HG03175 (cell line): ENCODE measurements around the gene CBX8.

Experiments used
- ATAC-seq: cut with Tn5 transposase; IDR thresholded peaks from one replicate; pipeline ENCODE4 v1.9.1; 2021; ENCODE audit warnings: mild to moderate bottlenecking, moderate library complexity; ENCODE audit not compliant: unreplicated experiment

Gene CBX8

DNA sequence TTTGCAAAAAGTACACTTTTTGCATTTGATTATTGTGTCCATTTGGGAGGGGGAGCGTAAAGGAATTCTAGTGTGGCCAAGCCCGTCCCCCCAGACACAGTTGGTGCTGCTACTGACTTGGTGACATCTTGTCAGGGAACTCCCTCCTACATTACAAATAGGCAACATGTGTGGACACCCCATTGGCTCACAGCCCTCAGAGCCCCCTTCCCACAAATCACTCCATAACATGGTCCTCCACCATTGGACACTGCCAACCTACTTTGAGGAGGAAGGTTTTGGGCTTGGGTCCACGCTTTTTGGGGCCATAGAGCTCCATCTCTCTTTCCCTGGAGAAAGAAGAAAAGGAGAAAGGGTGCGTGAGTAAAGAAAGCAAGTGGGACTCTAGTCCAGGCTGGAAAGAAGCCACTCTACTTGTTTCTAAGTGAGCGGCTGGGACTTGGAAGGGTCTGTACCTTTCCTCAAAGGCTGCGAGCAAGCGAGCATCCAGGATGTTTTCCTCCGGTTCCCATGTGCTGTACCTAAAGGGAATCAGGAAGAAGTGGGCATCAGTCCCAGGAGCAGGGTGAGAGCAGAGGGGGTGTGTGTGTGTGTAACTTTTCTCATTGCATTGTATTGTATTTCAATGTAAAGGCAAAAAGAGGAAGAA, 958 bp downstream of the CBX8 start:
- no peak for ATAC-seq

DNA sequence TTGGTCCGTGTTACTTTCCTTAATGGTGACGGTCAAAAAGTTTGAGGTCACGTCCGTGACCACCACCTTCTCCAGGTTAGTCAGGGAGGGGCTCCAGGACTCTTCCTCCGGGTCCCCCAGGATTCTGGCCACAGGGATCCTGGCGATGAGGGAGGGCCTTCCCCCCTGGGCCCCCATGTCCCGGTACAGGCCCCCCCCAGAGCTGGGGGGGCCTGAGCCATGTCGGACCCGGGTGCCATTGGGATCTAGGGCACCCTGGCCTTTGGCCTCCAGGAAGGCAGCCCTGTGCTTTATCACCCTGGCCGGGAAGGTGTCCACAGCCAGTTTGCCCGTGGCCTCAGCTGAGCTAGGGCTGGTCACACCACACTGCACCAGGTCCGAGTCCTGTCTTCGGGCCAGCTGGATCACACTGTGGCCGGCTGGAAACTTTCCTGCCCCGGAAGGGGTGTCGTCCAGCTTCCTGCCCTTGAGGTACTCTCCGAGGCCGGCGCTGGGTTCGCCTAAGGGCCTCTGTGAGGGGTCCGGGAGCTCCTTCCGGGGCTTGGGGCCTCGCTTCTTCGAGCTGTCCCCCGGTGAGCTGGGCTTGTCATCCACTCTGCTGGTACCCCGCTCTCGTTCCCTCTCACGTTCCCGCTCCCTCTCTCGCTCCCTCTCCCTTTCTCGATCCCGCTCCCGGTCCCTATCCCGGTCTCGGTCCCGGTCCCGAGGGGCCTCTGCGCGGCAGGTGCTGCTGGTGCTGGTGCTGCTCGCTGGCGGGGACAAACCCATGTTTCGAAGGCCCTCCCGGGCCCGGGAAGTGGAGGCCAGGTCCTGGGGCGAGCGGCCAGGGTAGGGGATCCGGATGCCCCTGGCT, 2.0 kb downstream of the CBX8 start:
- ATAC-seq: no peak

GRCh38 chr17:79793924-79794304, 3.0 kb downstream of the CBX8 start:
- ATAC-seq: no peak

DNA sequence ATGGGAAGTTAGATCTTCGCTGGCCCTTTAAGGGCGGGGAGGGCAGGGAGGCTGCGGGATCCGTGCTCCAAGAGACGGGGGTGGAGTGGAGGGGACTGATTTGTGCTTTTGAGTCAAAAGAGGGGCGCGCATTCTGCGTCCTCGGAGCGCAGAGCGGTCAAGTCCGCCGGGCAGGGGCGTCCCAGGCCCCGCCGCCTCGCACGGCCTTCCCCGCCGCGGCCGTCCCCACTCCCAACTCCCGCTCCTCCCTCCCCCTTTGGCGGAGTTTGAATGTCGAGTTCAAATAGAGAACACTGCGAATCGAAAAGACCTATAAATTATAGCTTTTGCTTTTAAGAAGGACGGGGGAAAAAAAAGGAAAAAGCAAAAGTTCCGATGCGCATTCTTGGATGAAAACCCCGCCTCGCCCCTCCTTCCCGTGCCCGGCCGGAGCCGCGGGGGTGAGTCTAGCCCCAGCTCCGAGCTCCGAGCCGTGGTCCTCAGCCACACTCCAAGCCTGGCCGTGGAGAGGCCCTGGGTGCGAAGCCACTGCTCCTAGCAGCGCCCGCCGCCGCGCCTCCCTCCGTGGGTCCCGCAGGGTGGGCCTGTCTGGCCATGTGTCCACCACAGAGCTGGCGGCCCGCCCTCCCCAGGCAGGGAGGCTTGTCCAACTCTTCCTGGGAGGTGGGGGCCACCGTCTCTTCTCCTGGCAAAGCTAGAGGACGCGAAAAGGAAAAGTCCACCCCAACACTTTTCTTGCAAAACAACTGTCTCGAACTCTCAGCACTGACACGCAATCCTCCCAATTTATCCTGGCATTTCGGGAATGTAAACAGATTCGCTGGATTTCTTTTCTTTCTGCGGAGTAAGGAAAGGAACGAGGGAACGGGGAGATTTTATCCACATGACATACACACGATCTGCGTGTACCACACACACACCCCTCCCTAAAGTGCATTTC, 3.6 kb downstream of the CBX8 start:
- no peak for ATAC-seq

- no peak for ATAC-seq
These were observed 4.5 kb downstream of the CBX8 start for GRCh38 chr17:79792341-79792871.

DNA sequence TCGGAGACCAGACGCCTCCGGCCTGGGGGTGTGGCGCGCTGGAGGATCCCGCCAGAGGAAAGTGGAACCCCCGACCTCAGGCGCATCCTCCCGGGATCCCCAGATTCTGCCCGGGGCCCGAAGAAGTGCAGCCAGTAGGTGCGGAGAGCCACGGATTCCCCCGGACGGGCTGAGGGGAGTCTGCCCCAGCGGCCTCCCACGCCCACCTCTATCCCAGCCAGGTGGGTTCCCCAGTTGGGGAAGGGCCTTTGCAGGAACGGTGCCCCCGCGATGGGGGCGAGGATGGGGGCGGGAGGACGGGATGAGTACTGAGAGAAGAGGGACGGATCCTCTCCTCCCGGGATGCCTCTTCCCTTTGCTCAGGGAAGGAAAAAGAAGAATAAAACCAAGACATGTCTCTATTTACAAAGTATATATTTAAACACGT, 5.1 kb downstream of the CBX8 start:
- ATAC-seq: no peak

DNA sequence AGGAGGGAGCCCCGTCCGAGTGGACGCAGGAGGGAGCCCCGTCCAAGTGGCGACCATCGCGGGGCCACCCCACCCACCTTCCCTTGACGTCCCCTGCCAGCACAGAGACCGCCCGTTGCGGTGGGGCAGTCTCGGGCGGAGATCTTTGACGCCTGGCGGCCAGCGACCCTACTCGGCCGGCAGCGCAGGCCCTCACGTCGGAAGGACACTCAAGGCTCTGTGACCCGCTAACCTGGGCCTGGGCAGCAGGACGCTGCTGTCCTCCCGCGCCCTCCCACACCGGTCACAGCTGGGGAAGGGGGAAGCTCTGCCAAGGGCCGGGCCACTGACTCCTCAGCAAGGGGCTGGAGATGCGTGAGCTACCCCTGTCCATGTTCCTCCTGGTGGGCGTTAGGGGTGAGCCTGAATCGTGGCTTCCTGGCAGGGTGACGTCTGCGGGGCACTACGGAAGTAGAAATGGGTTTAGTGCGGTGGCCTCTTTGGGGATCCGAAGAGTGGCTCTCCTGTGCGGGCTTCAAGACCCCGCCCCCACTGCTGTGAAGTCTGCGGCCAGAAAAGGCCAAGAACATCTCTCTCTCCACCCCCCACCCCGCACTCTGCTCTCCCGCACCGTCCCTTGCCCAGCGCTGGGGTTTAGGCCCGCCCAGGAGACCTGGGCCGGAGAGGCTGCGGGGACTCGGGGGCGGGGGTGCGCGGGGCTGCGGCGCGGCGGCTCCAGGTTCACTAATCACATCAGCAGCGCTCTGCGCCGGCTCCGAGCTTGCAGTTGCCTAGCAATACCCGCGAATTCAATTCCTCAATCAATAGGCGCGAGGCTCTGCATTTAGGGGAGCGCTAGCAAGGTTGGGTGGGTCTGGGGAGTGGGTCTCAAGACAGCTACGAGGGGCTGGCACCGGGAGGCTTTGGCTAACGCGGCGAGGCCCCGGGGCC, 5.8 kb downstream of the CBX8 start:
- no peak for ATAC-seq

DNA sequence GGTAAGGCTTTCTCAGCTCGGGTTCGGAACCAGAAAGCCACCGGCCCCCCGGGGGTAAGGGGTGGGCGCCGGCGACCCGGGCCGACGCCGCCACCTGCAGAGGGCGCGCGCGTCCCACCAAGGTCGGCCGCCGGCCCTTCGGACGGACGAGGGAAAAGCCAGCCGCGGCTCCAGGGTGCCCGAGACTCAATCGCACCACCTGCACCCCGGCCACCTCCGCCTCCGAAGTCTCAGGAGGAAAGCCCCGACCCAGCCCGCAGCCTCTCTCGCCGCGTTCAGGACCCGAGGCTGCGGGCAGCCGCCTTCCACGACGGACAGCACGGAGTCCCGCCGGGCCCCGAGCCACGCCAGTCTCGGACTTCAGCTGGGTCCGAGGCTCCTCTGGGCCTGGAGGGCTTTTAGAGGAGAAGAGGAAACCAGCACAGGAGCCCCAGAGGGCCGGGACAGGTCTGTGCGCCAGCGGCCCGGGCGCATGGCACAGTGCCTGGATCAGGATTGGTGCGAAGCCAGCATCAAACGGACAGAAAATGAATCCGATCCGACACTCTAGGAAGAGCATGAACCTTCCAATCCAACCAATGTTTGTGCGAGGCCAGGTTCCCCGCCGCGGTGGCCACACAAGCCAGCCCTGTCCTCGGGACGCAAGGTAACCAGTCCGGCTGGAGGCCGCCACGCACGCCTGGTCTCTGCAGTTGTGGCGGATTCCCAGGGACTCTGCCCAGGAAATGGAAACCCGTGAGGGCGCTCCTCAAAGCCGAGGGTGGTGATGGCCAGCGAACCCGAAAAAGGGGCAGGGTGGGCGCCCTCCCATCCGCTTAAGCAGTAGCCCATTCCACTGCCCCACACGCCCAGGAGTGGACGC, 6.7 kb downstream of the CBX8 start:
- no peak for ATAC-seq

DNA sequence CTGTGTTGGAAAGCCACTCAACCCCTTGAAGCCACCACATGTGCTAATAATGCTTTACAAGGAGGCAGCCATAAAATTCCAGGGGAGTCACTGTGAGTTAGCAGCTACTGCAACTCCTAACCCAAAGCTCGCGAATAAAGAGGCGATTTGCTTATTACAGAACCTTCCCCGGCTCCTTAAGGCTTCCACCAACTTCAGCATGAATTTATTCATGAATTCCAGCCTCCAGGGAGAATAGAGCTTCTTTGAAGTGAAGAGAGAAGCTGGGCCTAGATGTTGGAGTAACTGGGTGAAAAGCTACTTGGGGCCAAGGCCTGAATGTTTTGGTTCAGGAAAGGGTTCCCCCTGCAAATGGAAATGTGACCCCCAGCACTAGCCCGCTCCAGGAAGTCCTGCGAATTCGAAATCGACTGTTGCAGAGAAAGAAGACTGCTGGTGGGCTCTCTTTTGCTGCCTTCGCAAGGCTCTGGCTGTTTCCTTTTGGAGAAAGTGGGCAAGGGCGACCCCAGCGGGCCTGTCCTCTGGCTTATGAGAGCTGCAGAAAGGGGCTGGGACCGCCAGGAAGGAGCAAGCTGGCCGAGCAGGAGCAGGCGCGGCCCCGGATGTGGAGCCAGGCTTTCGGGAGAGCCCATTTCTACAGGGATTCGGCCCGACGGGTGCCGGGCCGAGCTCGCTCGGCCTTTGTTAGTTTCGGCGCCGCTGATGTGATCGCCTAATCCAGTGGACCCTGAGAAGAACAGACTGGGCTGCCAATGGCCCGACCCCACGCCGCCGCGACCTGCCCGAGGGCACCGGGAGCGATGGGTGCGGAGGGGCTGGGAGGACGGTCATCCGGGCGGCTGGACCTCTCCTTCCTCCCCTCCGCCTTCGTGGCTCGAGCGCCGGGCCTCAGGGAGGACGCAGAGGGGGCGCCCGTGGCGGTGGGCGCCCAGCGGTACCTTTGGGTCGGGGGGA, 7.6 kb downstream of the CBX8 start:
- ATAC-seq: no peak

GRCh38 chr17:79788455-79788854, 8.4 kb downstream of the CBX8 start:
- ATAC-seq: no peak

DNA sequence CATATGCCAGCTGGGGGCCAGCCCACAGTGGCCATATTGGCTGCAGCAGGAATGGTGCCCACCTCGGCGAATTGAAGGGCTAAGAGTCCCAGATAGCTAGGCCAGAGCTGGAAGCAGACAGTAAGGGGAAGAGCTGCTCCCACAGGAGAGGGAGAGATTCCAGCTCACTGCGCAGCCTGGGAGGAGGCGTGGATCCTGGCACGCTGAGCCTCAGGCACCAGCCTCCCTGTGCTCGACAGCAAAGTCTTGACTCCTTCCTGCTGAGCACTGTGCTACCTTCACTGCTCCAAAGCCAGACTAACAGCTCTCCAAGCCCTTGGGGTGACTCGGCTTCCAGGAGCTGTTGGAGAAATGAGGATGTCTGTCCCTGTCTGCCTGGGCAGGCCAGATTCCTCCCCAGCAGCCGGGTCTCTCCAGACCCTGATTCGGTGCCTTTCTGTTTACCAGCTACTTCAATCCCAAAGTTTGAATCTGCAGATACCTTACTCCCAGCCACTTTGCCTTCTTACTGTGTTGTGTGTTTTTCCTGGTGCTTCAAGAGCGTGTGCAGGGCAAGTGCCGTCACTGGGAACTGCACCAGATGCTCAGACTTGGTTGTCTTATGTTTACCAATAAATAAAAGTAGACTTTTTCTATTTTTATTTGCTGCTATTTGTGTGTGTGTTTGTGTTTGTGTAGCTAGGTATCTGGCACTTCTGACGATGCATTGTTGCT, 9.8 kb downstream of the CBX8 start:
- no peak for ATAC-seq

DNA sequence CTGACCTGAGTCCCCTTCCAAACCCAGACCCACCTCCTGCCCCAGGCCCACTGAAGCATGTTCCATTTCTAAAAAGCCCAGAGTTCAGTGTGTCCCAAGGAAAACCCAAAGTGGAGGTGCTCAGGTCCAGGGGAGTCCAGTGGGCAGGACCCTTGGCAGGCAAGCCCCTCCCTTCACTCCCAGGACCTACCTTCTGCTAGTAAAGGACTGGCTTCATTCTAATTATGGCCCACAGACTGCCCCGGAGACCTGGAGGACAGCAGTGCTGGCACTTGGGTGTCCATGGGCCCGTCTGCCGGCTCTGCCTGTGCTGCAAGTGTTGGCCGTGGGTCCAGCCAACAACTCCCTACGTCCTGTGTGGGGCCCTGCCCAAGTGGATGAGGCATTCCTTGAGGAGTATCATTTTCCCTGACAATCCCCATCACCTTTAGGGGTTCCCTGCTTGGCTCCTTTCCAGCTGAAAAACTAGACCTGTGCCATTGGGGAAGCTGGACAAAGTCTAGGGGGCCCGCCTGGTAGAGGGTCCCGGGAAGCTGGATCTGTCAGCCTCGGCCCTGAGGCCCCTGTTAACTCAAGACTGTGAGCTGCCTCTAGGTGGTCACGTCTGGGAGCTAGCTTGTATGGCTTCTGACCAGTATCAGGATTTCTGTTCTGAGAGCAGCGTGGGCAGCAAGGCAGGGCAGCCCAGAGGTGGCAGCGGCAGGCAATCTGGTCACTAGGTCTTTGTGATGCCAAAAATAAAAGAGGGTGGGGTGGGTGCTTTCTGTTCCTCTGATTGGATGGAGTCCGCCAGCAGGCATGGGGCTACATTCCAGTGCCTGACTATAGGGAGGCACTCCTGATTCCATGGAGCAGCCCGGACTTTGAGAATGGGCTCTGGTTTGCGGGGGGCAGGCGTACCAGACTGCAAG, 10.7 kb downstream of the CBX8 start:
- no peak for ATAC-seq

DNA sequence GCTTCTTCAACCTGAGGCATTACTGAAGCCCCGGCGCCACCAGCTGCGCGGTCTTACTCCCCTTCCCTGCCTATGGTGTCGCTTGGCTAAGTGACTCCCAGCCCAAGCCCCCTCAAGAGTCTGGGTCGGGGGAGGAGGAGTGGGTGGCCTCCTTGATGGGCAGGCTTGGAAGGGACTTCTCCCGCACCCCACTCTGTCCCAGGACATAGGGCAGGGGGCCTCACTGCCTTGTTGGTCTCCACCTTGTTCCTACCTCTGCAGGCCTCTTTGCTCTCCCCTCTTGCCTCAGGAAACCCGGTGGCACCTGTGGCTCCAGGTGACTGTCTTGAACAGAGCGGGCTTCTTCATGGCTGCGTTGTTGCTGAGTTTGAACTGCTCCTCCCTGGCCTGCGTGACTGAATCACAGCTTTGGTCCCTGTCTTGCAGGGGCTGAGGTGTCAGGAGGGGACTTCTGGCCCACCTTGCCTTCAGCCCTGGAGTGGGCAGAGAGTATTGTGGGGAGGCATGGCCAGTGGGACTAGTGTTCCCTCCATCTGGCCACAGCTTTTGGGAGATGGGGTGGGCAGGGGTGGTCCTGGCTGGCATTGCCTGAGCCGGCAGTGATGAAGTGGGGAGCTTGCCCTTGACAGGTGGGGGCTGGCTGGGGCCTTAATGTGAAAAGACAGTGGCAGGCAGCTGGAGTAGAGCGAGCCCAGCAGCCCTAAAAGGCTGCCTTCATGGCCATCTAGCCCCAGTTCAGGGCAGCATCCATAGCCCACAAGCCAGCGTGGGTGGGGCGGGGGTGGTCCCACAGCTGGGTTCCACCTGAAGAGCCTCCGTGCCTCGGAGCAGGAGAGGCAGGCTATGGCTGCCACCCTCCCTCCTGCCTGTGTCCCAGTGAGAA, 11.6 kb downstream of the CBX8 start:
- ATAC-seq: no peak

- ATAC-seq: no peak
These were observed 12.4 kb downstream of the CBX8 start for GRCh38 chr17:79784353-79785016.

DNA sequence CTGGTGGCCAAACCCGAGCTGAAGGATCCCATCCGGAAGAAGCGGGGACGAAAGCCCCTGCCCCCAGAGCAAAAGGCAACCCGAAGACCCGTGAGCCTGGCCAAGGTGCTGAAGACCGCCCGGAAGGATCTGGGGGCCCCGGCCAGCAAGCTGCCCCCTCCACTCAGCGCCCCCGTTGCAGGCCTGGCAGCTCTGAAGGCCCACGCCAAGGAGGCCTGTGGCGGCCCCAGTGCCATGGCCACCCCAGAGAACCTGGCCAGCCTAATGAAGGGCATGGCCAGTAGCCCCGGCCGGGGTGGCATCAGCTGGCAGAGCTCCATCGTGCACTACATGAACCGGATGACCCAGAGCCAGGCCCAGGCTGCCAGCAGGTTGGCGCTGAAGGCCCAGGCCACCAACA, 13.0 kb downstream of the CBX8 start:
- no peak for ATAC-seq
